ENCODE data around the gene MMD. TPM values are rescaled to one million over a fixed set of nuclear protein-coding genes. Genes with fewer than 3 reads are reported as not detected.

The MMD gene
- total and polyA plus RNA-seq, 2 experiments from 2014 or later = 65.3 to 85.0 TPM

- Histone ChIP-seq H3K27me3 (no peaks in the 10 kb centered on the region), H3K4me1 (ENCODE audit: low read depth) (peaks cover 29% of the 10 kb centered on the region), H3K36me3 (peaks cover 28% of the 10 kb centered on the region), H3K9me3 (ENCODE audit: low read depth) (no peaks in the 10 kb centered on the region), H3K27ac (peak overlapping the region; percentile 87), H3K4me3 (peak overlapping the region; percentile 2)
- peak in 1 of 2 donors; percentile 40 for DNase-seq (ENCODE audit: low read depth in 1 of 2, low spot score in 1 of 2)
- no peak for TF ChIP-seq CTCF (IDR thresholded peaks at IDR 0.05; ENCODE audit: low read depth, low read length)
Observed at GRCh38 chr17:55416000-55416399, 5.6 kb downstream of the MMD start.

GRCh38 chr17:55414983-55415382 lies 6.7 kb downstream of the MMD start:
- Histone ChIP-seq H3K27ac (peak overlapping the region; percentile 87), H3K27me3 (no peaks in the 10 kb centered on the region), H3K4me3 (no peak overlapping the region), H3K36me3 (peaks cover 38% of the 10 kb centered on the region), H3K9me3 (ENCODE audit: low read depth) (no peaks in the 10 kb centered on the region), H3K4me1 (ENCODE audit: low read depth) (peaks cover 32% of the 10 kb centered on the region)
- TF ChIP-seq CTCF (IDR thresholded peaks at IDR 0.05; ENCODE audit: low read depth, low read length) = no peak
- DNase-seq (ENCODE audit: low read depth in 1 of 2, low spot score in 1 of 2) = no peak

- Histone ChIP-seq H3K4me3 (no peak overlapping the region), H3K36me3 (peaks cover 48% of the 10 kb centered on the region), H3K9me3 (ENCODE audit: low read depth) (no peaks in the 10 kb centered on the region)
Observed at GRCh38 chr17:55413825-55414489, 7.7 kb downstream of the MMD start.

GRCh38 chr17:55411463-55411855 lies 10.2 kb downstream of the MMD start:
- Histone ChIP-seq H3K27me3 (no peaks in the 10 kb centered on the region), H3K36me3 (peaks cover 68% of the 10 kb centered on the region), H3K27ac (peak overlapping the region; percentile 72), H3K9me3 (ENCODE audit: low read depth) (no peaks in the 10 kb centered on the region), H3K4me1 (ENCODE audit: low read depth) (peaks cover 27% of the 10 kb centered on the region), H3K4me3 (no peak overlapping the region)
- DNase-seq (ENCODE audit: low read depth in 1 of 2, low spot score in 1 of 2) = no peak
- TF ChIP-seq CTCF (IDR thresholded peaks at IDR 0.05; ENCODE audit: low read depth, low read length) = no peak

More at GRCh38 chr17:55413825-55414489, 7.7 kb downstream of the MMD start:
- H3K4me1 ChIP-seq (ENCODE audit: low read depth) = peaks cover 29% of the 10 kb centered on the region
- H3K27ac ChIP-seq = no peak overlapping the region
- no peaks in the 10 kb centered on the region for H3K27me3 ChIP-seq
- no peak for TF ChIP-seq CTCF (IDR thresholded peaks at IDR 0.05; ENCODE audit: low read depth, low read length)
- no peak for DNase-seq (ENCODE audit: low read depth in 1 of 2, low spot score in 1 of 2)

GRCh38 chr17:55410722-55411462 lies 10.7 kb downstream of the MMD start:
- Histone ChIP-seq H3K9me3 (ENCODE audit: low read depth) (no peaks in the 10 kb centered on the region), H3K4me1 (ENCODE audit: low read depth) (peaks cover 22% of the 10 kb centered on the region), H3K36me3 (peaks cover 70% of the 10 kb centered on the region), H3K27me3 (no peaks in the 10 kb centered on the region), H3K27ac (peak overlapping the region; percentile 72), H3K4me3 (no peak overlapping the region)
- no peak for TF ChIP-seq CTCF (IDR thresholded peaks at IDR 0.05; ENCODE audit: low read depth, low read length)
- peak in 1 of 2 donors; percentile 64 for DNase-seq (ENCODE audit: low read depth in 1 of 2, low spot score in 1 of 2)

Measured in cardiac muscle cell (in vitro differentiated cells and primary cell).